HG03342 (cell line): ENCODE measurements around the gene ARL4A.
"Not testable (repeated sequence)": the region's sequence is repeated elsewhere in the genome, so short reads cannot be mapped to it uniquely, and the experiment has no call there.

Source experiments
- ATAC-seq: cut with Tn5 transposase; IDR thresholded peaks from one replicate; pipeline ENCODE4 v1.9.1; 2021; ENCODE audit warnings: mild to moderate bottlenecking, moderate library complexity; ENCODE audit not compliant: unreplicated experiment

ARL4A gene, protein sequence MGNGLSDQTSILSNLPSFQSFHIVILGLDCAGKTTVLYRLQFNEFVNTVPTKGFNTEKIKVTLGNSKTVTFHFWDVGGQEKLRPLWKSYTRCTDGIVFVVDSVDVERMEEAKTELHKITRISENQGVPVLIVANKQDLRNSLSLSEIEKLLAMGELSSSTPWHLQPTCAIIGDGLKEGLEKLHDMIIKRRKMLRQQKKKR

DNA sequence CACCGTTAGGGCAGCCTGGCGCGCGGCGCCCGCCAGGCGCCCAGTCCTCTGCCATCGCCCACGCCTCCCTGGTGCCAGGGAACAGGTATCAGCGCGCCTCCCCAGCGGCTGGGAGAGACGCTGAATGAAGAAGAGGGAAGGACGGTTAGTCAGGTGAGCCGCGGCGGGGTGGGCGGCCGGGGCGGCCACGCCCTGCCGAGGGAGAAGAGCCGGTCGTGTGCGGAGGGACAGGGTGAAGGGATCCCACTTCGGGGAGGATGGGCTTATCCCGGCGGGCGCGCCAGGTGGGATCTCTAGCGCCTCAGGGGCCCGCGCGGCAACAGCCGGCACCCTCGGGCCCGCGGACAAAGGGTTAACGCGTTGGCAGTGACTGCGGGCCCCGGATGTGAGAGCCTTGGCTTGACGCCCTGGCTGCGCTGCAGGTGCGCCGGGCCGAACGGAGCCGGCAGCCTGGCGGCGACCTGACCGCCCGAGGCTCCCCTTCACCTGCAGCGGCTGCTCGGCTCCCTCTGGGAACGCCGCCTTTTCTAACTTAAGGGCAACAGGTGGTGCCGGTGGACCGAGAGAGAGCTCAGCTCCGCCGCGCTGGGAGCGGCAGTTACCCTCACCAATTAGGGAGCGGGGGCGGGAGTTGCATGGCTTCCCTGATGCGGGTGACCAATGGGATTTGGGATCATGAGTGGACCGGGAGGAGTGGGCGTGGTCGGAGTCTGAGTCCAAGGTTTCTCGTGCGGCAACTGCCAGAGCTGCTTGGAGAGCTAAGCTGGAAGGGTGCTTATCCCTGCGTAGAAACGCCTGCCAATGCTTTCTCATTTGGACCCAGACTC lies at the start of gene ARL4A:
Gene ARL4A, plus strand, starts transcription at position 743 of the 827 bp plus-strand sequence. CDS start 622 bp downstream, outside the sequence.
- ATAC-seq = peak; percentile 72

DNA sequence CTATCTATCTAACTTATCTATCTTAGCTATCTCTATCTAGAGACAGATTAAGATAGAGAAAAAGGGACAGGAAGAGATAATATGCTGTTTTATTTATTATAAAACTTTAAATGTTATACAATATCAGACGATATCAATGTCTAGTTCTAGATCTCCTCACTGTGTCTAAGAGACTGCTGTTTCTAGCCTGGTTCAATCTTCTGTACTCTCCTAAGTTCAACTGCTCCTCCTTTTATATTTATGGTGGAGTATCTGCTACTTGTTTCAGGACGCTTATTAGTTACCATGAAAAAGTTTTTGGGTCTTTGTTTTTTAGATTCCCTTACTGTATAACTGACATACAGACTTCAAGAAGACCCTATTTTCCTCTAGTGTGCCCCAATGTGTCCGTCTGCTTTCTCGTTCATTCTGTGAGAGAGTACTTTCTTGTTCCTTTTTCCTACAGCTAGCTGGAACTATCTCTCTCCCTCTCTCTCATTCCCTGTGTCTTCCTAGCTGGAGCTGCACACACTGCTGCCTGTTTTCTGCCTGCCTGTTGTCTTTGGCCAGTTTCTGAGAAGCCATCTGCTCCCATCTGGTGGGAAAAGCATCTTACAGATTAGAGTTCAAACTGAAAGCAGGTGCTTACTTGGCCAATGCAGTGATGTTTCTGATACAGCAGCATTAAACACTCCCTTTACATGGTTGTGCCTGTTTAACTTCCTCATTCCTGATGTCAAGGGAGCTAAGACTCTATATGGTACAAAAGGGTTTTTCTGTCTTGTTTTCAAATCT lies 49.4 kb upstream of the ARL4A start:
- peak; percentile 57 for ATAC-seq

DNA sequence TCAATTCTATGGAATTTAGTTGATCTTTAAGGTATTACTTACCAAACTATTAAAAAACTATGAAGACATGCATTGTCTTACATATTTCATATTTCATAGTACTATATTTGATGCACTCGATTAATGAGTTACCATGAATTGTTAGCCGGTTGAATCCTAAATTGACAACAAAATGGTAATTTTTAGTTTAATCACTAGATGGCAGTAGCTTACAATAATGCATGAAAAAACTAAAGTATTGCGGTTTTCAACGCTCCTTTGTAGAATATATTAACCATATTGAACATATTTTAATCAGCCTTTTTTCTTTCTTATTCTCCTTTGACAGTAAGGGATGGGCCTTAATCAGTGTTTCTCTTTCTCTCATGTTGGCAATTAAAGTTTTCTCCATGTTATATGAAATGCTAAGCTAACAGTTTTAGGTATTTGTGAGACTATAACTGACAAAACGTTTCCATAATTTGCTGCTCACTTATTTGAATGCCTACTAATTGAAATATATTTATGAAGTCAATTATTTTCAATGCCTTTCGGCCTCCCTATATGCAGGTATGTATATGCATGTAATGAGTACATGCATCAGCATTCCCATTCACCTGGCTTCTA lies 48.5 kb upstream of the ARL4A start:
- ATAC-seq = peak; percentile 38

DNA sequence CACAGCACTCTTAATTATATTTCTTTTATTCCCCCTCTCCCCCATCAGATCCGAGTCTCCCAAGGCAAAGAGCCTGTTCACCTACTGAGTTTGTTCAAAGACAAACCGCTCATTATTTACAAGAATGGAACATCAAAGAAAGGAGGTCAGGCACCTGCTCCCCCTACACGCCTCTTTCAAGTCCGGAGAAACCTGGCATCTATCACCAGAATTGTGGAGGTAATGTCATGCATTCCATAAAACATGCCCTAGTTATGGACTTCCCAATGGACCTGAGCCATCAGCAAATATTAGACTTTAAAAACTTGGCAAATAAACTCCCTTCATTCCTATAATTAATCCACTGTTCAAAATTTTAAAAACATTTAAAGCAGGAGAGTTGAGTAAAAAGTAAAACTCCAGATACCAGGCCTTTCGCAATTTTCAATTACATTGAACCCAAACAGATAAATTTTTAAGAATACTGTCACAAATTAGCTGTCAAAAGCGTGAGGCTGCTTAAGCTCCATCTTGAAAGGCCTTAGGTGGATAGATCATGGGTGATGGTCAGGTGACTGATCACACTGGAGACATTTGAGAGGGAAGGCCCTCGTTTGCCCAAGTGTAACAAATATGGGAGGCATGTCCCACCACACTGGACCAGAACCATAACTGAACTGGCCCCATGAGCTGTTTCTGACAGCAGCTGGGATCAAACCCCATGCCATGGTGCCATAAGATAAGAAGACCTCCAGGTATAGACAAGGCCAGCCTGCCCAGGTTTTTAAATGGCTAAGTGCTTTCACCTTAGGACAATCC lies 46.9 kb upstream of the ARL4A start:
- ATAC-seq = no peak

DNA sequence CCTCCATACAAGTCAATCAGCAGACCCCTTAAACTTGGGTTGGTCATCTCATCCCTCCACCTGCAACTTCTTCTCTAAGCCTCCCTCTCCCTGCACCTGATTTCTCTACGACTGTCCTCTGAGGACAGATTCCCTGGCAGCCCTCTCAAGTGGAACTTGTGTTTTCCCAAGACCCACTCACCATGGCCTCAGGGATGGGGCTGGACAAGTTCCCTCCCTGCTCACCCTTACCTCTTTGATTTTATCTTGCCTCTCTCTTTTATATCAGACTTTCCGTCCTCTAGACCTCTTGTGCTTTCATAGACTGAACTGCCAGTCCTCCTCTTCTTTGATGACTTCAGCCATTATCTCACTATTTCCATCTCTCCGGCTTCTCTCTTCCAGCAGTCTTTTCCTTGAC lies 46.2 kb upstream of the ARL4A start:
- no peak for ATAC-seq

DNA sequence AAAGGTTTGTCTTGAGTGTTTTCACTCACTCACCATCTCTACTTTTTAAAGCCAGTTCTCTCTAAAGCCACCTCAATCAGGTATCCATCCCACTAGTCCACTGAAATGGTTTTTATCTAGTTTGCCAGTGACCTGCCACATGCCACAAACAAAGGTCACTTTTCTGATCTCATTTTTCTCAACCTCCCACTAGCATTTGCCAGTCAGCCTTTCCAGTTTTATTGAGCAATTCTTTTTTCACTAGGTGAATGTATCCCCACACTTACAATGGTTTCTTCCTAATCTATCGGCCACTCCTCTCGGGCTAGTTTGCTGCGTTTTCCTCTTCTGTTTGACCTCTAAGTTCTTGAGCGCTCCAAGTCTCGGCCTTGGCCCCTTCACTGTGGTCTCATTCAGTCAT lies 44.9 kb upstream of the ARL4A start:
- no peak for ATAC-seq

DNA sequence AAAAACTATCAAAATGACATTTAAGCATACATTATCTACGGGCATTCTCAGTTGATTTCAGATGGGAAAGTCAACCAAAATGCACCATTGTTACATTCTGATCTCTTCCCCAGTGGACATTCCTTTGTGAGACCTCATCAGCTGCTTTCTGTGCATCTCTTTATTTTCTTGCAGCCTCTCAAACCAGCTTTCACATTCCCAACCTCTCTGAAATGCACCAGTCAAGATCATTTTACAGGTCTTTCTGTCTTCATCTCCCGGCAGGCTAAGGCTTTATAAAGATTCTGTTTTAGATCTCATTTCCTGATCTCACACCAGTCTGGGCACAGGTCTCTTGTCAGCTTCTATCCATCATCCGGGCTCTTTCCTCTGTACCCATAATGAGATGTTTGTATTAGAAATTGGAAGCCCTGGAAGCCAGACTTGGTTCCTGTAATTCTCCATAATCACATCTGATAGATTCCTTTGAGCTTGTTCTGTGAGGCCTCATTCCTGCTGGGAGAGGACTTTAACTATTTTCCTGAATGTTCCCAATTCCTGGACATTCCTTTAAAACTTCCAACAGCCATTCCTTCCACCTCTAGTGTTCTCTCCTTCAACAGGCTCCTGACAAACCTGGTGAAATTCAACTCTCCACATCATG lies 44.3 kb upstream of the ARL4A start:
- no peak for ATAC-seq

DNA sequence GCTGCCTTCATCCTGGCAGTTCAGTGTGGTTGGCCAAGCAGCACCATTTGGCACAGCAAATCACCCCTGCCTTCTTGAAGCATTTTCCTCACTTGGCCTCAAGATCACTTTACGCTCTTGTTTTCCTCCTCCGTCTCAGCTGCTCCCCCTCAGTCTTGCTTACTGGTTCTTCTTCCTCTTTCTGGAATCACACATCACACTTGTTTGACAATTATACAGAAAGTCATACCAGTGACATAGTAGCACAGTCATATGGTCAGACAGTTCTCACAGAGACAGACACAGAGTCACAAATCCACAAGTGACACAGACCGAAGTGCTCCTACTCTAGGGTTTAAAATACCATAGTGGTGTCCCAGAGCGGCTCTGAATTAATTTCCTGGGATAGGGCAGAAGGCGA lies 43.8 kb upstream of the ARL4A start:
- ATAC-seq = peak; percentile 73

DNA sequence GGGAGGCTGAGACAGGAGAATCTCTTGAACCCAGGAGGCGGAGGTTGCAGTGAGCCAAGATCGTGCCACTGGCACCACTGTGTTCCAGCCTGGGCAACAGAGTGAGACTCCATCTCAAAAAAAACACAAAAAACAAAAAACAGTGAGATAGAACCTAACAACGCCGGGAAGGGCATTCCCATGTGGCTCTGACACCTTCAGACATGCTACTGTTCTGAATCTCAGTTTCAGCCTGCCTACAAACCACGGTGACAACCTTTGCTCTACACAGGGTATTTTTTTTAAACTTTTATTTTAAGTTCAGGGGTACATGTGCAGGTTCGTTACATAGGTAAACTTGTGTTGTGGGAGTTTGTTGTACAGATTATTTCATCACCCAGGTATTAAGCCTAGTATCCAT lies 42.2 kb upstream of the ARL4A start:
- not testable (repeated sequence) for ATAC-seq

DNA sequence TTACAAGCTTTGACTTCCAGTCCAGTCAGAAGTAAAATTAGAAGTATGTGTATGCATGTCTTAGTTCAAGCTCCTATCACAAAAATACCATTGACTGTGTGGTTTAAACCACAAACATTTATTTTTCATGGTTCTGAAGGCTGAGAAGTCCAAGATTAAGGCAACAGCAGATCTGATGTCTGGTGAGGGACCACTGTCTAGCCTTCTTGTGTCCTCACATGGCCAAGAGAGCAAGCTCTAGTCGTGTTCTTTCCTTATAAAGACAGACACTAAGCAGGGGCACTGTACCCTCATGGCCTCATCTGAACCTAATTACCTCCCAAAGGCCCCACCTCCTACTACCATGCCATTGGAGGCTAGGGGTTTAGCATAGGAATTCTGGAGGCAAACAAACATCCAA lies 41.3 kb upstream of the ARL4A start:
- no peak for ATAC-seq

DNA sequence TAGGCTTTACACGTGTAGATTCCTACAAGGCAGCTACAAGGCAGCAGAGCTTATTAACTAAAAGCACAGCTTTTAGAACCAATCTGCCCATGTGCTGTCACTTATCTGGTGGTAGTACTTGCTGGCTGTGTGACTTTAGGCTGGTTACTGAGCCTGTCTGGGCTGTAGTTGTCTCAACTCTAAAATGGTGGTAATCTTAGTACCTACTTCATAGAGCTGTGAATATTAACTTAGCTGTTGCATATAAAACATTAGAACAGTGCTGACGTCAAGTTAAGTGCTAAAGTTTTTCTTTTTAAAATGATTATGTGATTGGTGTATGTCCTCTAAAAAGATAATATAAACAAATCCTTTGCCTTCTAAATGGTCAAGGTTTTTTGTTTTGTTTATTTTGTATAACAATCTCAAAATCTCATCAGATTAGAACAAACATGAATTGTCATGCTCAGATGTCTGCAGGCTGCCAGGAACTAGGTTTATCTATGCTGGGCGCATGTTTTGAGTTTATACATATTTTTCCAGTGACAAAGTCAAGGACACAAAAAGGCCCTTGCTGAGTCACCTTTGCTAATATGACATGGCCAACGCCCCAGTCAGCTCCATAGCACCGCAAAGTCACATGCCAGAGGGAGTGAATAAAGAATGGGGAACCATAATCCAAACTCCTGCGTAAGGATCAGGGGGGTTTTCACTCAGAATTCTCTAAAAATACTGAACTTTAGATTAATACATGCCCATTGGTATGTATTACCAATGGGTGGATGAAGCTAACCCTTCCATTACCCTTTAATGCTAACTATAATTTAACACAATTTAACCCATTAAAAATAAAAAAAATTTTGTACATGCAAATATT lies 39.8 kb upstream of the ARL4A start:
- no peak for ATAC-seq

DNA sequence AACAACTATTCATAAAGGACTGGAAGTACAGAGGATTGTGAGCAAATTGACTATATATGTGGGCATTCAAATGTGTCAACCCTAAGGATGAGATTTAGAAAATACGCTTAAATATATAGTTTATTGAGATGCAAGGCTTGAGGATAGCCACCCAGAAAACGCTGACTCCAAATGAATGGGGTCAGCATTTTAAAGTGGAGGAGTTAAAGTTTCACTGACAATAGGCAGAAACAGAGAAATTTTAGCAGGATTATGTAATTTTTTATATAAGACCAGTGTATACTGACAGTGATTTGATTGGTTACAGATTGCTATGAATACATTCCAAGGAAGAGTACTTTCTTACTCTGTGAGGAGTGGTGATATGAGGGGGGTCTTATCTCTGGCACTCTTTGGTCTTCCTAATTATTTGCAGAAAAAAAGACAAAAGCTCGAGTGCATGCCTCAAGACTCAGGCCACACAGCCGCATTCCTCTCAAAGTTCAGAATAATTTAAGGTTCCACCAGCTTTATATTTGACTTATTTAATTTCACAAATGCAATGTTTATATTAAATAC lies 38.6 kb upstream of the ARL4A start:
- ATAC-seq = no peak

DNA sequence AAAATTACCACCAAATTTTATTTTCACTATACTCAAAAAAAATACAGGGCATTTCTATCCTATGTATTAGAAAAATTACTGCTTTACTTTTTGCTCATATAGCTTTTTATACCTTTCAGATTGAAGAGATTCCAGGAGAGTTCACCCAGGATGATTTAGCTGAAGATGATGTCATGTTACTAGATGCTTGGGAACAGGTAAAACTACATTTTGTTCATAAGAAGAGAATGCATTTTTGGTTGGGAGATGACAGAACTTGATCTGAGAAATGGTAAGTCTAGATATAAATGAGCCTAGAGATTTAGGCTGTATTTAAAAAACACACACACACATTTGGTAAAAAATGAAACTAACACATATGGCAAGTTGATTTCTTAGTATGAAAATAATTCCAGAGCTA lies 38.1 kb upstream of the ARL4A start:
- ATAC-seq = no peak

DNA sequence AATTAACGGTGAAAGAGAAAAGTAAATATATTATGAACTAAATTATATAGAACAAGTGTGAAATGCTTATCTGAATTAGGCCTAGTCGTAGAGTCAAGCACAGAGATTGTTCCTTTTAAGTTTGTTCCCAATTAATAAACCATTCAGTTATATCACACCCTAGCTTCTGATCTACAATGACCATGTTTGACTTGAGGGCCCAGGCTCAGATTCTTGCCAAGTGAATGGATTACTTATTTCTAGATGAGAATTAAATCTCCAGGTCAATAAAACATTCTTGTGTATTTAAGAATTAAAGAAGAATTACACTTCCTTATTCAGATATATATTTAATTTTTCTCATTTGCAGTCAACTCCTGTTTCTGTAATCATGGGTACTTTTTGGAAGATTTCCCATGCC lies 37.4 kb upstream of the ARL4A start:
- no peak for ATAC-seq

DNA sequence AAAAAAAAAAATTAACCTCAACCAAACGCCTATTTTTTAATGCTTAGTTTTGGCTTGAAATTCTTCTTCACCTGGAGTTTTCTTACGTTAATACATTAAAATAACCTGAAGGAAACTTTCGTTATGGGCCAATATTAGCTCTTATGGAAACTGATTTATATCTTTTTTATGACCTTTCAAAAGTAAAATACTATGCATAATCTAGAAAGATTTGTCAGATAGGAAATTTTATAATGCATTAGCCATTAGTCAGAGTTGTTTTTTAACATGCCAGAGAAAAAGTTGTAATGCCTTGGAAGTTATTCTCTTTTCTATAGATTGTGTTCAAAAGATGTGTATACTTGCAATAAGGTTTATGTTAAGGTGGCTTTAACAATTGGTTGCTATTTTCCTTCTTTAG lies 34.3 kb upstream of the ARL4A start:
- no peak for ATAC-seq

DNA sequence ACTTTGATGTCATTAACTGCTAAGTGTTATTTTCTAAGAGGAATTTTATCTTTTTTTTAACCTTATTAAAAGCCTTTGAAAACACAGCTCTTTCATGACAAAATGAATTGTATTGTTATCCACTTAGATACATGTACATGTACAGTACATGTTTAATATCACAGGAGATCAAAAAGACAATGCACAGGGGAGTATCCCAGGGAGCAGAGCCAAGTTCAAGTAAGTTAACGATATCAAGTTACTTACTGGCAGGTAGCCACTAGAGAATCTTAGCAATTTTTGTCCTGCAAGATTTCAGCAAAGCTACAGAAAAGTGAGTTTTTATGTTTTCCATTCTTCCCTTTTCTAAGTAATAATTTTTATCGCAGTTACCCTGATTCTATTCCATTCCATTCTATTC lies 33.9 kb upstream of the ARL4A start:
- ATAC-seq = no peak

DNA sequence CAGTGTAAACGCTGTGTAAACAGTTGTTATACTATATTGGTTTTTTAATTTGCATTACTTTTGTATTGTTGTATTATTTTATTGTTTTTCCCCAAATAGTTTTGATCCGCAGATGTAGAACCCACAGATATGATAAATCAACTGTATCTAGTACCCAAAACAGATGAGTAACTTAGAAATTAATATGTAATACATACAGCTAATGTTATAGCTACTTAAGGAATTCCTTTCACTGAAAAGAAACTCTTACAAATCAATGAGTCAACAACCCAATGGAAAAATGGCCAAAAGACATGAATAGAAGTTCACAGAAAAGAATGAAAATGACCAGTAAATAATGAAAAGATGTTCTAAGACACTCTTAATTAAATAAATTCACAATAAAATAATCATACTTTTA lies 32.3 kb upstream of the ARL4A start:
- no peak for ATAC-seq

DNA sequence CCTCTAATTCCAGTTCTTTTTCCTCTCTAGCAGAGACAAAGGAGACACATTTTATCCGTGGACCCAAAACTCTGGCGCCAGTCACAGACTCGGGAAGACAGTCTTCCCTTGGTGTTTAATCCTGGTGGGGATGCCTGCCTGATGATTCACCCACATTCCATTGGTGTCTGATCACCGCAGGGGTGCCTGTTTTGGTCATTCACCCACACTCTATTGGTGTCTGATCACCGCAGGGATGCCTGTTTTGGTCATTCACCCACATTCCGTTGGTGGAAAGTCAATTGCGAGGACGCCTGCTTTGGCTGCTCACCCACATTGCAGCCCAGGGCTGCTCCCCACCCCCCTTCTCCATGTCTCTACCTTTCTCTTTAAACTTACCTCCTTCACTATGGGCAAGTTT lies 27.0 kb upstream of the ARL4A start:
- not testable (repeated sequence) for ATAC-seq

DNA sequence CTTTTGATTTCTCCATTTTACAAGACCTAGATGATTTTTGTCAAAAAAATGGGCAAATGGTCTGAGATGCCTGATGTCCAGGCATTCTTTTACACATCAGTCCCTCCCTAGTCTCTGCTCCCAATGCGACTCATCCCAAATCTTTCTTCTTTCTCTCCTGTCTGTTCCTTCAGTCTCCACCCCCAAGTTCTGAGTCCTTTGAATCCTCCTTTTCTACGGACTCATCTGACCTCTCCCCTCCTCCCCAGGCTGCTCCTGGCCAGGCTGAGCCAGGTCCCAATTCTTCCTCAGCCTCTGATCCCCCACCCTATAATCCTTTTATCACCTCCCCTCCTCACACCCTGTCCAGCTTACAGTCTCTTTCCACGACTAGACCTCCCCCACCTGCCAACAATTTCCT lies 26.4 kb upstream of the ARL4A start:
- not testable (repeated sequence) for ATAC-seq
